Skeletal muscle tissue (tissue), 4 donors: ENCODE results near the gene ARAP1. TPM values are rescaled to one million over a fixed set of nuclear protein-coding genes. Genes with fewer than 3 reads are reported as not detected.

Experiments
- H3K27ac ChIP-seq: one replicate; pipeline ENCODE4 v1.7.0; 2013; ENCODE audit warnings: mild to moderate bottlenecking, low read depth, low read length, inconsistent platforms
- H3K27me3 ChIP-seq, 3 donors: one replicate each; pipeline ENCODE4 v1.7.0; 2013; ENCODE audit warnings: low read length in 3 of 3; ENCODE audit not compliant: control insufficient read depth in 3 of 3, insufficient read depth in 3 of 3
- H3K36me3 ChIP-seq, 3 donors: one replicate each; pipeline ENCODE4 v1.7.0; 2013; ENCODE audit warnings: low read length in 3 of 3; ENCODE audit not compliant: control insufficient read depth in 3 of 3, insufficient read depth in 3 of 3
- H3K4me1 ChIP-seq, 3 donors: one replicate each; pipeline ENCODE4 v1.7.0; 2013; ENCODE audit warnings: low read length in 3 of 3, mild to moderate bottlenecking in 3 of 3; ENCODE audit not compliant: control insufficient read depth in 3 of 3, insufficient read depth in 3 of 3
- H3K4me3 ChIP-seq, 3 donors: one replicate each; pipeline ENCODE4 v1.7.0; 2013; ENCODE audit warnings: low read length in 3 of 3
- H3K9ac ChIP-seq, 3 donors: one replicate each; pipeline ENCODE4 v1.7.0; 2013; ENCODE audit warnings: low read length in 3 of 3, mild to moderate bottlenecking in 3 of 3, moderate library complexity in 2 of 3, low read depth in 1 of 3
- H3K9me3 ChIP-seq, 3 donors: one replicate each; pipeline ENCODE4 v1.7.0; 2013; ENCODE audit warnings: low read length in 3 of 3; ENCODE audit not compliant: control insufficient read depth in 3 of 3
- total RNA-seq: library from RNA; depleted of rRNA; stranded (reverse); fragments of >200 nt; gene quantifications from one replicate; pipeline ENCODE4 v1.2.3, GENCODE V29; 2014
- donor health status: Osteomylitis.

Gene ARAP1
- total RNA-seq, 1 donor from 2014 or later, result 98.6 TPM

- peaks cover 64 to 78% (median 66%) of the 10 kb centered on the region in 3 donors for H3K4me1 ChIP-seq
- peak overlapping the region; percentile 64 for H3K27ac ChIP-seq
- H3K9ac ChIP-seq, result peak overlapping the region; percentile 20 to 97 (median 57)
- peak overlapping the region in 2 of 3 donors; percentile 29 to 54 for H3K4me3 ChIP-seq
- no peaks in the 10 kb centered on the region for H3K27me3 ChIP-seq
- H3K36me3 ChIP-seq, result peaks cover 0 to 9% (median 4%) of the 10 kb centered on the region in 3 donors
- no peaks in the 10 kb centered on the region for H3K9me3 ChIP-seq
Measured at GRCh38 chr11:72719144-72719543, 33.1 kb downstream of the ARAP1 start.

- H3K4me3 ChIP-seq, result peak overlapping the region in 1 of 3 donors; percentile 15
Measured at GRCh38 chr11:72718101-72718501, 34.1 kb downstream of the ARAP1 start.

GRCh38 chr11:72716788-72717435, 35.3 kb downstream of the ARAP1 start:
- Histone ChIP-seq H3K9ac (peak overlapping the region in 1 of 3 donors; percentile 45), H3K4me1 (peaks cover 56 to 64% (median 62%) of the 10 kb centered on the region in 3 donors), H3K27ac (no peak overlapping the region), H3K4me3 (no peak overlapping the region), H3K36me3 (peaks cover 0 to 11% (median 4%) of the 10 kb centered on the region in 3 donors), H3K27me3 (no peaks in the 10 kb centered on the region), H3K9me3 (no peaks in the 10 kb centered on the region)

More at GRCh38 chr11:72718101-72718501, 34.1 kb downstream of the ARAP1 start:
- Histone ChIP-seq H3K36me3 (peaks cover 0 to 9% (median 4%) of the 10 kb centered on the region in 3 donors), H3K27ac (no peak overlapping the region), H3K9ac (peak overlapping the region in 1 of 3 donors; percentile 97), H3K27me3 (no peaks in the 10 kb centered on the region), H3K9me3 (no peaks in the 10 kb centered on the region), H3K4me1 (peaks cover 64 to 70% (median 66%) of the 10 kb centered on the region in 3 donors)

- no peak overlapping the region for H3K4me3 ChIP-seq
- H3K27ac ChIP-seq, result no peak overlapping the region
- H3K9ac ChIP-seq, result peak overlapping the region in 1 of 3 donors; percentile 45
- no peaks in the 10 kb centered on the region for H3K27me3 ChIP-seq
- no peaks in the 10 kb centered on the region for H3K9me3 ChIP-seq
- peaks cover 2 to 17% (median 5%) of the 10 kb centered on the region in 3 donors for H3K36me3 ChIP-seq
- H3K4me1 ChIP-seq, result peaks cover 50 to 59% (median 56%) of the 10 kb centered on the region in 3 donors
Measured at GRCh38 chr11:72716290-72716689, 35.9 kb downstream of the ARAP1 start.

DNA sequence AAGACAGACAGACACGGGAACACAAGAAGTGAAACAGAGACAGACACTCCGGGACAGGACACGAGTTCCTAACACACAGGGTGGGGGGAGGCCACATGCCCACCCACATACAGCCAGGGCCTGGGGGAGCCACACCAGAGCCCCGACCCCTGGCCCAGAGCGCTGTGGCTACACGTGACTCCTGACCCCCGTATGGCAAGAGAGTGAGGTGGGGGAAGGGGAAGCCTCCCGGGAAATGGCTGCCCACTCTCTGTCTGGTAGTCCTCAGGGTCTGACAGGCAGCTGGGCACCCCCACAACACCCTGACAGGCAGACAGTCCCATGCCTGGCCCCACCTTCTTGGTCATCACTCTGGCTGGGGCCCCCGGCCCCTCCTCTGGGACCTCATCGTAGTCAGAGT, 39.4 kb downstream of the ARAP1 start:
- H3K9ac ChIP-seq, result peak overlapping the region in 1 of 3 donors; percentile 3
- H3K36me3 ChIP-seq, result peaks cover 29 to 42% (median 33%) of the 10 kb centered on the region in 3 donors
- no peak overlapping the region for H3K27ac ChIP-seq

DNA sequence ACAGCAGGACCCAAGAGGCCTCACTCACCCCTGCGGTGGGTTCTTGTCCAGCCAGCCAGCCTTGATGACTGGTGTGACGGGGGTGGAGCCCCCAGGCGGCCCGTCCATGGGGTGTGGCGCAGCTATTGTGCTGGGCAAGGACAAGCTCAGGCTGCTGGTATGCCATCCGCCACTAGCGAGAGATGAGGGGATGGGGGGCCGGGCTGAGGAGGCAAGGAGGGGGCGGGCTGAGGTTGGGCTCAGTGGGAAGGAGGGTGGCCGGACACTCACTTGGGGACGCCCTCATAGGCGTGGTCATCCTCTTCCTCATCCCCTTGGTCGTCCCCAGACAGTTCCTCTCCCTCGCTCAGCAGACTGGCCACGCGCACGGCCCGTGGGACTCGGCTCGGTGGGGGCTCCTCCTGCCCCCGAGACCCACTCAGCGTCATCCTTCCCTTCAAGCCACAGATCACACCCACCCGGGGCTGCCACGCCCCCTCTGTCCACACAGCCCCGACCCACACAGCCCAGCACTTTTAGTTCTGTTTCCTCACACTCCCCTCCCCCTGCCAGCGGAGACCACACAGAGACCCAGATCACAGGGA, 39.9 kb downstream of the ARAP1 start:
- Histone ChIP-seq H3K9me3 (no peaks in the 10 kb centered on the region), H3K36me3 (peaks cover 35 to 48% (median 37%) of the 10 kb centered on the region in 3 donors), H3K4me1 (peaks cover 13 to 23% (median 16%) of the 10 kb centered on the region in 3 donors), H3K27me3 (no peaks in the 10 kb centered on the region), H3K9ac (no peak overlapping the region), H3K4me3 (no peak overlapping the region), H3K27ac (no peak overlapping the region)

More for the DNA sequence above, 39.4 kb downstream of the ARAP1 start:
- Histone ChIP-seq H3K4me1 (peaks cover 16 to 24% (median 21%) of the 10 kb centered on the region in 3 donors), H3K4me3 (no peak overlapping the region), H3K27me3 (no peaks in the 10 kb centered on the region), H3K9me3 (no peaks in the 10 kb centered on the region)

DNA sequence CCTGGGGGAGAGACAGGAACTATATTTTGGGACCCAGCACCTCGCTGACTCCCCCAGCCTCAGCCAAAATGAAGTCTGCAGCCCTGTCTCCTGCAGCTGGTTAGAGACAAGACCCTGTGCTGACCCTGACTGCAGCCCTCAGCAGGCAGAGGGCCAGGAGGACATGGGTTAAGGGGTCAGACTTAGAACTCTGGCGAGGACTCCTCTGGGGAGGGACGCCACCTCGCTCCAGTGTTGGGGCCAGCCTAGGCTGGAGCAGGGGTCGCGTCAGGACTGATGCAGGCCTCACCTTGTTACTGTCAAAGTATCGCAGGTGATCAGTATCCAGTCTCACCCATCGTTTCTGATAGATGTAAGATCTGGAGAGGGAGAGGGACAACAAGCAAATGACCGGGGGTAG, 41.1 kb downstream of the ARAP1 start:
- Histone ChIP-seq H3K9me3 (no peaks in the 10 kb centered on the region), H3K4me3 (no peak overlapping the region), H3K4me1 (peaks cover 4 to 16% (median 5%) of the 10 kb centered on the region in 3 donors), H3K36me3 (peaks cover 45 to 53% (median 48%) of the 10 kb centered on the region in 3 donors), H3K27me3 (no peaks in the 10 kb centered on the region), H3K27ac (no peak overlapping the region), H3K9ac (no peak overlapping the region)

GRCh38 chr11:72710278-72710677, 41.9 kb downstream of the ARAP1 start:
- H3K27ac ChIP-seq, result no peak overlapping the region
- H3K27me3 ChIP-seq, result no peaks in the 10 kb centered on the region
- no peak overlapping the region for H3K9ac ChIP-seq
- peaks cover 4 to 13% (median 4%) of the 10 kb centered on the region in 3 donors for H3K4me1 ChIP-seq
- peaks cover 52 to 59% (median 55%) of the 10 kb centered on the region in 3 donors for H3K36me3 ChIP-seq
- no peak overlapping the region for H3K4me3 ChIP-seq
- no peaks in the 10 kb centered on the region for H3K9me3 ChIP-seq

DNA sequence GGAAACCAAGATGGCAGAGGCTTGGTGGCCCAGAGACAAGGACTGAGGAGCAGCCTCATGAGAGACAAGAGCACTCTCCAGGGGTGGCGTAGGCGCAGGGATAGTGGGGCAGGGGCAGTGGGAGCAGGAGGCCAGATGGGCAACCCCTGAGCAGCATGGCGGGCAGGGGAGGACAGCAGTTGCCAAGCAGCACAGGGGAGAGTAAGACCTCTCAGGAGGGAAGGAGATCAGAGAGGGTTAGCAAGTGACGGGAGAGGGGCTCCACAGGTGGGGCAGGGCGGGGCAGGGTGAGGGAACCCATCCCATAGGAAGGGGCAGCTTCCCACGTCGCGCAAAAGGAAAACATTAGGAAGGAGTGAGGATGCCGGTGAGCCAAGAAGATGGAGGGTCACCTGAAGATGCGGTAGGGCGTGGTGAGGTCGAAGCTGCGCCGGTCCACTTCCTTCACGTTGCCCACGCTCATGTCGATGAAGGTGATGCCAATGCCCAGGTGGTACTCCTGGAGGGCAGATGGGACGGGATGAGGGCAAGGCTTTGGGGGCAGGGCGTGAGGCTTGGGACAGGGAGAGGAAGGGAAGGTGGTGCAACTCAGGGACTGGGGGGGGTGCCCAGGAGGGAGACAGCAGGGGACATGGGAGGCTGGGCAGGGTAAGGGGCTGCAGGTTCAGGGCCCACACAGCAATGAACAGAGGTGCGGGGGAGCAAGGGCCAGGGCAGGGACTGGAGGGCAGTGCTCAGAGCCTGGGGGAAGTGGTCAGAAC, 42.5 kb downstream of the ARAP1 start:
- H3K4me1 ChIP-seq, result peaks cover 0 to 8% (median 0%) of the 10 kb centered on the region in 3 donors
- H3K4me3 ChIP-seq, result no peak overlapping the region
- H3K27me3 ChIP-seq, result no peaks in the 10 kb centered on the region
- H3K36me3 ChIP-seq, result peaks cover 56 to 62% (median 59%) of the 10 kb centered on the region in 3 donors
- H3K9me3 ChIP-seq, result no peaks in the 10 kb centered on the region
- no peak overlapping the region for H3K27ac ChIP-seq
- no peak overlapping the region for H3K9ac ChIP-seq
